IMR-90 (cell line): ENCODE results near the gene CTF1. TPM values are rescaled to one million over a fixed set of nuclear protein-coding genes. Genes with fewer than 3 reads are reported as not detected.
A peak's percentile ranks its signal among the peaks of the same experiment; 100 is the strongest.

Source experiments
- ATAC-seq: fragments of 200-7000 bp; cut with Tn5 transposase; 2 replicates; pipeline ENCODE4 v1.9.1; 2020; ENCODE audit warnings: low read depth, mild to moderate bottlenecking, moderate library complexity
- BruUV-seq: library from RNA; stranded (reverse); fragments of 400-500 nt; replicated peaks from 2 replicates; lab custom pipeline; 2021; lab: Mats Ljungman, UMichigan
- CTCF ChIA-PET: fragments of 300-600 bp; formaldehyde crosslinking; extraction: SDS; loops from one replicate; lab custom pipeline; 2021; ENCODE audit warnings: antibody characterized with exemption; lab: Yijun Ruan, JAX
- POLR2A ChIA-PET: fragments of 300-600 bp; sonication (Branson Sonifier 250); formaldehyde crosslinking; loops from one replicate; lab custom pipeline; 2022; ENCODE audit warnings: antibody characterized with exemption; ENCODE audit not compliant: unreplicated experiment; lab: Charles Lee
- DNase-seq: peaks from one replicate; pipeline ENCODE4 v3.0.0; 2013
- H2AFZ ChIP-seq: replicated peaks from 2 replicates; pipeline ENCODE3; 2013; ENCODE audit warnings: low read length, mild to moderate bottlenecking; ENCODE audit not compliant: poor library complexity
- H2AK5ac ChIP-seq: 2 replicates; pipeline ENCODE4 v1.6.1; 2013; ENCODE audit warnings: low read depth, low read length, inconsistent platforms
- H2AK9ac ChIP-seq: replicated peaks from 2 replicates; pipeline ENCODE3; 2013; ENCODE audit warnings: mild to moderate bottlenecking, low read depth, low read length, moderate library complexity; ENCODE audit not compliant: poor library complexity
- H2BK120ac ChIP-seq: 2 replicates; pipeline ENCODE4 v1.6.1; 2013; ENCODE audit warnings: low read depth, low read length, inconsistent platforms
- H2BK15ac ChIP-seq: 3 replicates; pipeline ENCODE4 v1.6.1; 2013; ENCODE audit warnings: low read depth, low read length, inconsistent platforms
- H2BK20ac ChIP-seq: 2 replicates; pipeline ENCODE4 v1.6.1; 2013; ENCODE audit warnings: low read depth, mild to moderate bottlenecking, inconsistent platforms, low read length, moderate library complexity
- H2BK5ac ChIP-seq: 2 replicates; pipeline ENCODE4 v1.6.1; 2013; ENCODE audit warnings: mild to moderate bottlenecking, low read depth, low read length, inconsistent platforms; ENCODE audit not compliant: poor library complexity, severe bottlenecking
- H3K14ac ChIP-seq: replicated peaks from 2 replicates; pipeline ENCODE4 v1.6.1; 2013; ENCODE audit warnings: low read depth, low read length, inconsistent platforms
- H3K18ac ChIP-seq: 2 replicates; pipeline ENCODE4 v1.6.1; 2013; ENCODE audit warnings: low read depth, low read length, control low read depth
- H3K23ac ChIP-seq: 2 replicates; pipeline ENCODE4 v1.6.1; 2013; ENCODE audit warnings: low read depth, low read length, inconsistent platforms
- H3K27ac ChIP-seq: 2 replicates; pipeline ENCODE4 v1.5.1; 2013; ENCODE audit warnings: mild to moderate bottlenecking, control low read depth, low read length; ENCODE audit not compliant: insufficient read depth
- H3K27me3 ChIP-seq: 2 replicates; pipeline ENCODE4 v1.6.1; 2013; ENCODE audit warnings: low read length; ENCODE audit not compliant: control insufficient read depth, insufficient read depth
- H3K36me3 ChIP-seq: 2 replicates; pipeline ENCODE4 v1.6.1; 2013; ENCODE audit warnings: low read length, mixed read lengths; ENCODE audit not compliant: control insufficient read depth, insufficient read depth
- H3K4ac ChIP-seq: 2 replicates; pipeline ENCODE4 v1.6.1; 2013; ENCODE audit warnings: low read depth, low read length, inconsistent platforms
- H3K4me1 ChIP-seq: 2 replicates; pipeline ENCODE4 v1.6.1; 2013; ENCODE audit warnings: low read length, mixed read lengths; ENCODE audit not compliant: control insufficient read depth, insufficient read depth
- H3K4me2 ChIP-seq: 2 replicates; pipeline ENCODE4 v1.6.1; 2013; ENCODE audit warnings: low read depth, mild to moderate bottlenecking, control low read depth, low read length, moderate library complexity
- H3K4me3 ChIP-seq: 2 replicates; pipeline ENCODE4 v1.5.1; 2013; ENCODE audit warnings: low read depth, mild to moderate bottlenecking, control low read depth, low read length, moderate library complexity; ENCODE audit not compliant: insufficient read depth
- H3K56ac ChIP-seq: 2 replicates; pipeline ENCODE4 v1.6.1; 2013; ENCODE audit warnings: low read length, inconsistent platforms; ENCODE audit not compliant: insufficient read depth; ENCODE audit errors: extremely low read depth
- H3K79me1 ChIP-seq, 2 experiments: 2 replicates each; pipeline ENCODE4 v1.6.1; 2013; ENCODE audit warnings: low read length in 2 of 2, inconsistent platforms in 1 of 2, low read depth in 1 of 2
- H3K9ac ChIP-seq: 2 replicates; pipeline ENCODE4 v1.6.1; 2013; ENCODE audit warnings: low read depth, low read length, control low read depth
- H3K9me1 ChIP-seq: 2 replicates; pipeline ENCODE4 v1.6.1; 2013; ENCODE audit warnings: low read length, inconsistent platforms; ENCODE audit not compliant: insufficient read depth
- H3K9me3 ChIP-seq: 2 replicates; pipeline ENCODE4 v1.6.1; 2013; ENCODE audit warnings: low read length; ENCODE audit not compliant: control insufficient read depth, insufficient read depth
- H4K20me1 ChIP-seq: 2 replicates; pipeline ENCODE4 v1.6.1; 2013; ENCODE audit warnings: low read length, inconsistent platforms; ENCODE audit not compliant: insufficient read depth
- H4K5ac ChIP-seq: 2 replicates; pipeline ENCODE4 v1.6.1; 2013; ENCODE audit warnings: mild to moderate bottlenecking, low read depth, low read length, control low read depth
- H4K8ac ChIP-seq, 2 experiments: 2 replicates each; pipeline ENCODE4 v1.6.1; 2013; ENCODE audit warnings: low read depth in 2 of 2, low read length in 2 of 2, control low read depth in 1 of 2, inconsistent platforms in 1 of 2
- H4K91ac ChIP-seq: 2 replicates; pipeline ENCODE4 v1.6.1; 2013; ENCODE audit warnings: low read depth, low read length, inconsistent platforms; ENCODE audit not compliant: insufficient read depth
- BHLHE40 ChIP-seq: fragments of 150-350 bp; IDR thresholded peaks from 2 replicates; pipeline ENCODE4 v1.6.1; 2016; ENCODE audit warnings: mild to moderate bottlenecking, low read depth, low read length
- MXI1 ChIP-seq: IDR thresholded peaks from 2 replicates; pipeline ENCODE4 v1.6.1; 2012; ENCODE audit warnings: low read depth, mild to moderate bottlenecking, low read length, moderate library complexity, borderline replicate concordance
- POLR2A ChIP-seq: IDR thresholded peaks from 2 replicates; pipeline ENCODE4 v1.6.1; 2012; ENCODE audit warnings: mild to moderate bottlenecking, low read depth, low read length
- RAD21 ChIP-seq: IDR thresholded peaks from 2 replicates; pipeline ENCODE4 v1.6.1; 2012; ENCODE audit warnings: low read length, improper control_type of control experiment
- whole genome bisulfite sequencing, 2 experiments: methylation state at CpG; one replicate each; pipeline versions ENCODE4 v1.1.5 to v1.1.7; 2013; ENCODE audit warnings: missing lambda C conversion rate in 2 of 2; ENCODE audit not compliant: insufficient read length in 1 of 2; ENCODE audit errors: extremely low coverage in 2 of 2; 5-methylcytosine and 5-hydroxymethylcytosine counted together
- dilution Hi-C: fragments of 300-500 bp; cut with HindIII; formaldehyde crosslinking; loops from one replicate; pipeline ENCODE4 v1.14.3; 2018; ENCODE audit warnings: low sequenced_read_pairs; ENCODE audit not compliant: unreplicated experiment
- in situ Hi-C: fragments of 300-500 bp; cut with MboI; formaldehyde crosslinking; loops from 3 replicates; pipeline ENCODE4 v1.14.3; 2019; ENCODE audit warnings: low sequenced_read_pairs, inconsistent platforms, mixed read lengths
- intact Hi-C: fragments of 100-400 bp; cut with micrococcal nuclease; formaldehyde crosslinking; loops from 2 replicates; pipeline ENCODE4 v1.10.0; 2022
- polyA plus RNA-seq, 3 experiments: library from polyadenylated mRNA; depleted of rRNA; stranded (reverse); fragments of >200 nt; gene quantifications; 2 replicates each; pipeline ENCODE4 v1.2.3, GENCODE V29; 2012; ENCODE audit warnings: low replicate concordance in 1 of 3
- total RNA-seq: library from RNA; depleted of rRNA; stranded (reverse); fragments of >200 nt; gene quantifications from 2 replicates; pipeline ENCODE4 v1.2.3, GENCODE V29; 2012

CTF1 gene
- total and polyA plus RNA-seq, 2 of the 4 experiments (the other 2 are of a cell fraction) = 0.18 to 12.9 TPM

- no peak for TF ChIP-seq BHLHE40
- no peak for TF ChIP-seq POLR2A
Observed at GRCh38 chr16:30923554-30924075, 27.2 kb downstream of the CTF1 start, which contains the start of gene FBXL19 (continued).

- in situ Hi-C loops (no loop called here), dilution Hi-C loops (no loop called here), intact Hi-C loops (loop anchor here (5.0 kb wide), 2 partner anchors 162 to 227 kb away; partner anchors contain the start of genes CFAP119, RNF40 and SRCAP)
- Histone ChIP-seq H2AFZ (peak overlapping the region; percentile 83), H3K4me3 (peak overlapping the region; percentile 53), H2BK5ac (no peak overlapping the region), H3K4me1 (peaks cover 2% of the 10 kb centered on the region; the same call in 1 of the 2 replicates), H3K9ac (peak overlapping the region; percentile 69), H4K91ac (peak overlapping the region; percentile 29; the same call in 1 of the 2 replicates), H3K79me1 (peaks cover 4 to 49% of the 10 kb centered on the region in 2 experiments; a peak in 2 of 4 replicates), H2BK15ac (no peak overlapping the region), H3K4ac (peak overlapping the region; percentile 13; the same call in 1 of the 2 replicates), H2AK9ac (peak overlapping the region; percentile 98), H2BK20ac (no peak overlapping the region), H3K56ac (no peak overlapping the region), H4K8ac (peak overlapping the region in 1 of 2 experiments; percentile 39; a peak in 1 of 4 replicates), H3K27me3 (no peaks in the 10 kb centered on the region), H2BK120ac (no peak overlapping the region), H3K14ac (peak overlapping the region; percentile 50), H3K18ac (no peak overlapping the region), H4K5ac (no peak overlapping the region), H3K36me3 (peaks cover 17% of the 10 kb centered on the region; the same call in 1 of the 2 replicates), H3K27ac (peak overlapping the region; percentile 21; the same call in 1 of the 2 replicates), H3K9me3 (no peaks in the 10 kb centered on the region), H4K20me1 (peaks cover 4% of the 10 kb centered on the region; the same call in 1 of the 2 replicates), H3K4me2 (peak overlapping the region; percentile 83), H2AK5ac (peak overlapping the region; percentile 9; the same call in 1 of the 2 replicates), H3K23ac (peak overlapping the region; percentile 53; the same call in 1 of the 2 replicates), H3K9me1 (no peaks in the 10 kb centered on the region)
- BruUV-seq = no TSS peak
- DNase-seq (no peak), ATAC-seq (no peak)
- ChIA-PET POLR2A (interaction anchor here (0.6 to 1.0 kb wide), 2 partner anchors 22 to 50 kb away, joined by 3 to 4 read pairs; no protein-coding TSS in a partner anchor), CTCF (interaction anchor here (1.1 to 1.5 kb wide), 2 partner anchors 18 kb away, joined by 4 read pairs; no protein-coding TSS in a partner anchor)
- TF ChIP-seq RAD21 (no peak), MXI1 (peak; percentile 84; the same call in 1 of the 2 replicates)
- WGBS, 2 experiments = 4% methylated on average over 8 of the region's 53 CpGs; no CpG with 5 or more reads in 1 of the 2 experiments
Observed at GRCh38 chr16:30924076-30924912, 27.9 kb downstream of the CTF1 start.
